Measurements from ENCODE around the gene GET3. TPM values are rescaled to one million over a fixed set of nuclear protein-coding genes. Genes with fewer than 3 reads are reported as not detected.

The GET3 gene
- total and polyA plus RNA-seq, 5 donors from 2014 or later: 37.9 to 91.2 (median 72.7) TPM

DNA sequence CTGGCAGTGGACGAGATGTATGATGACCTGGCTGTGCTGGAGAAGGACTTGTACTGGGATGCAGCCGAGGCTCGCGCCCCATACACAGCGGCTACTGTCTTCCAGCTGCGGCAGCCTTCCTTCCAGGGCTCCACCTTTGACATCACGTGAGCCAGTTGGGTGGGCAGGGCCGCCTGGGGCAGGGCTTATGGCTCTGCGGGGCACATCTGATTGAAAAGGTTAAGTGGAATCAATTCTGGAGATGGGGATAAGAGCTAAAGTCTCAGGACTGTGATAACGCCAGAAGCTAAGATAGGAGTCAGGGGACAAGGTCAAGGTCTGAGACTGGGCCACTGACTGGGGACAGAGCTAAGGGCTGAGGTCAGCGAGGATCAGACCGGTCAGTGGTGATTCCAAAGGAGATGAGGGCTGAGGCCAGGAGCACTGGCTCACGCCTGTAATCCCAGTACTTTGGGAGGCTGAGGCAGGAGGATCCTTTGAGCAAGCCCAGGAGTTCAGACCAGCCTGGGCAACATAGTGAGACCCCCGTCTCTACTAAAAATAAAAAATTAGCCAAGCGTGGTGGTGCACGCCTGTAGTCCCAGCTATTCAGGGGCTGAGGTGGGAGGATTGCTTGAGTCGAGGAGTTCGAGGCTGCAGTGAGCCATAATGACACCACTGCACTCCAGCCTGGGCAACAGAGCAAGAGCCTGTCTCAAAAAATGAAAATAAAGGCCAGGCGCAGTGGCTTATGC, 19.0 kb downstream of the GET3 start:
- H3K9me3 ChIP-seq (ENCODE audit: control insufficient read depth in 2 of 2, low read length in 2 of 2): no peaks in the 10 kb centered on the region
- peaks cover 8% of the 10 kb centered on the region for H3K4me1 ChIP-seq (ENCODE audit: control insufficient read depth, insufficient read depth, low read length, poor library complexity, severe bottlenecking)
- ATAC-seq (ENCODE audit: low read depth in 2 of 2): no peak
- Mint-ChIP-seq H3K27ac (no peak overlapping the region), H3K4me1 (peaks cover 0 to 12% (median 4%) of the 10 kb centered on the region in 4 donors), H3K27me3 (peaks cover 19% of the 10 kb centered on the region), H3K4me3 (no peak overlapping the region), H3K9me3 (no peaks in the 10 kb centered on the region), H3K36me3 (peaks cover 3% of the 10 kb centered on the region)
- no peaks in the 10 kb centered on the region for H3K36me3 ChIP-seq (ENCODE audit: control insufficient read depth, insufficient read depth, low read length)
- no peak overlapping the region for H3K4me3 ChIP-seq (ENCODE audit: low read depth, low read length)
- no peak overlapping the region for H3K27ac ChIP-seq (ENCODE audit: insufficient read depth, low read length, poor library complexity, severe bottlenecking)
- DNase-seq: no peak
- no peaks in the 10 kb centered on the region for H3K27me3 ChIP-seq (ENCODE audit: control insufficient read depth, insufficient read depth, low read length)

DNA sequence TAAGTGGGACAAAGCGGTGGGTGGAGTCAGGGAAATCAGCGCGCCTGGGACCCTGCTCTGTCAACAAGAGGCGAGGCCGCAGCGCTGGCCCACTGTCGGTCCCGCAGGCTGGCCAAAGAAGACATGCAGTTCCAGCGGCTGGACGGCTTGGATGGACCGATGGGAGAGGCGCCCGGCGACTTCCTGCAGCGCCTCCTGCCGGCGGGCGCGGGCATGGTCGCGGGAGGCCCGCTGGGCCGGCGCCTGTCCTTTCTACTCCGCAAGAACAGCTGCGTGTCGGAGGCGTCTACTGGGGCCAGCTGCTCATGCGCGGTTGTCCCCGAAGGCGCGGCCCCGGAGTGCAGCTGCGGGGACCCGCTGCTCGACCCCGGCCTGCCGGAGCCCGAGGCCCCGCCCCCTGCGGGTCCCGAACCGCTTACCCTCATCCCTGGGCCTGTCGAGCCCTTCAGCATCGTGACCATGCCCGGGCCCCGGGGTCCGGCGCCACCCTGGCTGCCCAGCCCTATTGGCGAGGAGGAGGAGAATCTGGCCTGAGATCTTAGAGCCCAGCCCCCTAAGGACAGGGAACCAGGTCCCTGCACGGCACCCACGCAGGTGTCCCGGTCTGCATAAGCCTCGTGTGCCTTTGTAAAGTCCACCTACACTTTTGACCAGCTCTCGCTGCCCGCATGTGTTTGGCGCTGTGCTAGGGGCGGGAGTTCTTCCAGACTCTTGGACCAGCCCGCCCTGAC, 20.4 kb downstream of the GET3 start:
- H3K27me3 ChIP-seq (ENCODE audit: control insufficient read depth, insufficient read depth, low read length): no peaks in the 10 kb centered on the region
- no peaks in the 10 kb centered on the region for H3K9me3 Mint-ChIP-seq
- no peak overlapping the region for H3K4me3 ChIP-seq (ENCODE audit: low read depth, low read length)
- peaks cover 8% of the 10 kb centered on the region for H3K4me1 ChIP-seq (ENCODE audit: control insufficient read depth, insufficient read depth, low read length, poor library complexity, severe bottlenecking)
- H3K4me1 Mint-ChIP-seq: peaks cover 0 to 12% (median 4%) of the 10 kb centered on the region in 4 donors
- H3K27me3 Mint-ChIP-seq: peaks cover 19% of the 10 kb centered on the region
- ATAC-seq (ENCODE audit: low read depth in 2 of 2): peak; percentile 67
- no peak overlapping the region for H3K27ac ChIP-seq (ENCODE audit: insufficient read depth, low read length, poor library complexity, severe bottlenecking)
- H3K9me3 ChIP-seq (ENCODE audit: control insufficient read depth in 2 of 2, low read length in 2 of 2): no peaks in the 10 kb centered on the region
- no peak overlapping the region for H3K27ac Mint-ChIP-seq
- peak overlapping the region in 1 of 4 donors; percentile 35 for H3K4me3 Mint-ChIP-seq
- H3K36me3 Mint-ChIP-seq: peaks cover 3% of the 10 kb centered on the region
- DNase-seq: peak; percentile 39 to 67 (median 56)
- no peaks in the 10 kb centered on the region for H3K36me3 ChIP-seq (ENCODE audit: control insufficient read depth, insufficient read depth, low read length)

DNA sequence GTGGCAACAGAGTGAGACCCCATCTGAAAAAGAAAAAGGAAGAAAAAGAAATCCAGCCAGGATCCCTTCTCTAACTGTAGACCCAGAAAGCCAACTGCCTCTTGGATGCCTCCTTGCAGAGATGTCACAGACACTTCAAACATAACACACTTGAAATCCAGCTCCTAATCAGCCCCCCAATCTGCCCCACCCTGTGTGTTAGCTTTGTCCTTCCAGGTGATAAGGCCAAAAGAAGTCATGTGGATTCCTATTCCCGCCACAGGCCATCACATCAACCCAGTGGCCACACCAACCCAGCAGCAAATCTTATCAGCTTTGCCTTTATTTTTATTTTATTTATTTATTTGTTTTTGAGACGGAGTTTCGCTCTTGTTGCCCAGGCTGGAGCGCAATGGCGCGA, 22.4 kb downstream of the GET3 start:
- Mint-ChIP-seq H3K27me3 (peaks cover 13% of the 10 kb centered on the region), H3K27ac (no peak overlapping the region), H3K4me1 (peaks cover 0 to 12% (median 4%) of the 10 kb centered on the region in 4 donors), H3K4me3 (no peak overlapping the region), H3K9me3 (no peaks in the 10 kb centered on the region), H3K36me3 (peaks cover 3% of the 10 kb centered on the region)
- no peak overlapping the region for H3K4me3 ChIP-seq (ENCODE audit: low read depth, low read length)
- H3K9me3 ChIP-seq (ENCODE audit: control insufficient read depth in 2 of 2, low read length in 2 of 2): no peaks in the 10 kb centered on the region
- no peak overlapping the region for H3K27ac ChIP-seq (ENCODE audit: insufficient read depth, low read length, poor library complexity, severe bottlenecking)
- no peaks in the 10 kb centered on the region for H3K27me3 ChIP-seq (ENCODE audit: control insufficient read depth, insufficient read depth, low read length)
- no peaks in the 10 kb centered on the region for H3K36me3 ChIP-seq (ENCODE audit: control insufficient read depth, insufficient read depth, low read length)
- ATAC-seq (ENCODE audit: low read depth in 2 of 2) (no peak), DNase-seq (no peak)
- H3K4me1 ChIP-seq (ENCODE audit: control insufficient read depth, insufficient read depth, low read length, poor library complexity, severe bottlenecking): peaks cover 8% of the 10 kb centered on the region

- peaks cover 10% of the 10 kb centered on the region for H3K36me3 Mint-ChIP-seq
- H3K27me3 Mint-ChIP-seq: peaks cover 9% of the 10 kb centered on the region
- Histone ChIP-seq H3K4me3 (ENCODE audit: low read depth, low read length) (no peak overlapping the region), H3K9me3 (ENCODE audit: control insufficient read depth in 2 of 2, low read length in 2 of 2) (no peaks in the 10 kb centered on the region), H3K36me3 (ENCODE audit: control insufficient read depth, insufficient read depth, low read length) (no peaks in the 10 kb centered on the region), H3K27ac (ENCODE audit: insufficient read depth, low read length, poor library complexity, severe bottlenecking) (no peak overlapping the region), H3K27me3 (ENCODE audit: control insufficient read depth, insufficient read depth, low read length) (no peaks in the 10 kb centered on the region), H3K4me1 (ENCODE audit: control insufficient read depth, insufficient read depth, low read length, poor library complexity, severe bottlenecking) (no peaks in the 10 kb centered on the region)
- H3K9me3 Mint-ChIP-seq: peaks cover 0 to 1% (median 0%) of the 10 kb centered on the region in 7 donors
- H3K4me3 Mint-ChIP-seq: no peak overlapping the region
- no peak for DNase-seq
- no peak overlapping the region for H3K27ac Mint-ChIP-seq
- no peak for ATAC-seq (ENCODE audit: low read depth in 2 of 2)
- H3K4me1 Mint-ChIP-seq: peaks cover 0 to 6% (median 4%) of the 10 kb centered on the region in 4 donors
Observed at GRCh38 chr19:12763100-12763499, 25.8 kb downstream of the GET3 start.

GRCh38 chr19:12764698-12765097, 27.4 kb downstream of the GET3 start:
- no peaks in the 10 kb centered on the region for H3K27me3 ChIP-seq (ENCODE audit: control insufficient read depth, insufficient read depth, low read length)
- ATAC-seq (ENCODE audit: low read depth in 2 of 2) (no peak), DNase-seq (no peak)
- peaks cover 0 to 1% (median 0%) of the 10 kb centered on the region in 7 donors for H3K9me3 Mint-ChIP-seq
- H3K27ac Mint-ChIP-seq: no peak overlapping the region
- H3K4me3 Mint-ChIP-seq: no peak overlapping the region
- H3K36me3 Mint-ChIP-seq: peaks cover 10% of the 10 kb centered on the region
- H3K4me3 ChIP-seq (ENCODE audit: low read depth, low read length): no peak overlapping the region
- no peaks in the 10 kb centered on the region for H3K36me3 ChIP-seq (ENCODE audit: control insufficient read depth, insufficient read depth, low read length)
- H3K4me1 ChIP-seq (ENCODE audit: control insufficient read depth, insufficient read depth, low read length, poor library complexity, severe bottlenecking): peaks cover under 1% of the 10 kb centered on the region
- H3K27me3 Mint-ChIP-seq: peaks cover 4% of the 10 kb centered on the region
- H3K4me1 Mint-ChIP-seq: peaks cover 0 to 10% (median 6%) of the 10 kb centered on the region in 4 donors
- no peak overlapping the region for H3K27ac ChIP-seq (ENCODE audit: insufficient read depth, low read length, poor library complexity, severe bottlenecking)
- no peaks in the 10 kb centered on the region for H3K9me3 ChIP-seq (ENCODE audit: control insufficient read depth in 2 of 2, low read length in 2 of 2)

DNA sequence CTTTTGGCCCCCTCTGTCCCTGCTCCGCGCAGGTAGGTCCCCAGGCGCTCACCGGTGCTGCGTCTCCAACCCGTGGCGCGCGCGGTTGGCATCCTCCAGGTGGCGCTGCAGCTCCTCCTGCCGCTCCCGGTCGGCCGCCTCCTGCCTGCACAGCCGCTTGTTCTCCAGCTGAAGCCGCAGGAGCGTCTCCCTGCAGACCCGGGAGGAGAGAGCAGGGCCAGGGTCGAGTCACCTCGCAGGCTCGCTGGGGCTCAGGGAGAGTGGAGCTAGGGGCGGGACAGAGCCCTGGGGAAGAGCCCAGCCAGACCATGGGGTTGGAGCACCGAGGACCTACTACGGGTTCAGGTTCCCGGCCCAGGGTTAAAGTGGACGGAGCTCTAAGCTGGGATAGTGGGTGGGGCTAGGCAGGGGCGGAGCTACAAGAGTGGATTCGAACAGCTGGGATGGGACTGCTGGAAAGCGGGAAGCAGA, 28.8 kb downstream of the GET3 start:
- H3K27ac ChIP-seq (ENCODE audit: insufficient read depth, low read length, poor library complexity, severe bottlenecking): no peak overlapping the region
- no peak overlapping the region for H3K4me3 Mint-ChIP-seq
- H3K27ac Mint-ChIP-seq: no peak overlapping the region
- H3K4me1 Mint-ChIP-seq: peaks cover 0 to 8% (median 4%) of the 10 kb centered on the region in 4 donors
- DNase-seq (peak; percentile 68 to 81 (median 71)), ATAC-seq (ENCODE audit: low read depth in 2 of 2) (peak in 1 of 2 donors; percentile 50)
- no peaks in the 10 kb centered on the region for H3K27me3 ChIP-seq (ENCODE audit: control insufficient read depth, insufficient read depth, low read length)
- H3K27me3 Mint-ChIP-seq: no peaks in the 10 kb centered on the region
- no peaks in the 10 kb centered on the region for H3K36me3 ChIP-seq (ENCODE audit: control insufficient read depth, insufficient read depth, low read length)
- H3K9me3 Mint-ChIP-seq: peaks cover 0 to 1% (median 0%) of the 10 kb centered on the region in 7 donors
- peaks cover 7% of the 10 kb centered on the region for H3K36me3 Mint-ChIP-seq
- H3K4me1 ChIP-seq (ENCODE audit: control insufficient read depth, insufficient read depth, low read length, poor library complexity, severe bottlenecking): peaks cover 5% of the 10 kb centered on the region
- no peaks in the 10 kb centered on the region for H3K9me3 ChIP-seq (ENCODE audit: control insufficient read depth in 2 of 2, low read length in 2 of 2)
- no peak overlapping the region for H3K4me3 ChIP-seq (ENCODE audit: low read depth, low read length)

DNA sequence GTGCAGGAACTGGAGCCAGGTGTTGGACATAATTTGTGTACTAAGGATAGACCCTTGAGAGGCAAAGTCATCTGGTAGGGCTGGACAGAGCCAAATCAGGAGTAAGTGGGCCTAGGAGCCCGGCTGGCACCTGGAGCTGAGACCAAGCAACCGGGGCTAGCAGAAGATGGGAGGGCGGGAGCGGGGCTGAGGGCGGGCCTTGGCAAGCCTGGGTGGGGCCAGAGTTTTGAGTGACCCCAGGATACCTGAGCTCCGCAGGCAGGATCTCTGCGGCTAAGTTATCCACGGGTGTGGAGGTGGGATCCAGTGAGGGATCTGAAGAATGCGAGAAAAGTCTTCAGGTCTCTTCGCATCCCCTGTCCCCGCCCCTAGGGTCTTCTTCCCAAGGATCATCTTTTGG, 29.9 kb downstream of the GET3 start:
- no peaks in the 10 kb centered on the region for H3K27me3 Mint-ChIP-seq

More for the DNA sequence above, 29.9 kb downstream of the GET3 start:
- DNase-seq (no peak), ATAC-seq (ENCODE audit: low read depth in 2 of 2) (no peak)
- H3K4me1 Mint-ChIP-seq: peaks cover 0 to 8% (median 4%) of the 10 kb centered on the region in 4 donors
- H3K9me3 Mint-ChIP-seq: peaks cover 0 to 1% (median 0%) of the 10 kb centered on the region in 7 donors
- Histone ChIP-seq H3K4me1 (ENCODE audit: control insufficient read depth, insufficient read depth, low read length, poor library complexity, severe bottlenecking) (peaks cover 5% of the 10 kb centered on the region), H3K36me3 (ENCODE audit: control insufficient read depth, insufficient read depth, low read length) (no peaks in the 10 kb centered on the region), H3K27me3 (ENCODE audit: control insufficient read depth, insufficient read depth, low read length) (no peaks in the 10 kb centered on the region), H3K4me3 (ENCODE audit: low read depth, low read length) (no peak overlapping the region), H3K9me3 (ENCODE audit: control insufficient read depth in 2 of 2, low read length in 2 of 2) (no peaks in the 10 kb centered on the region), H3K27ac (ENCODE audit: insufficient read depth, low read length, poor library complexity, severe bottlenecking) (no peak overlapping the region)
- no peak overlapping the region for H3K27ac Mint-ChIP-seq
- H3K4me3 Mint-ChIP-seq: no peak overlapping the region
- H3K36me3 Mint-ChIP-seq: peaks cover 7% of the 10 kb centered on the region

All from CD4-positive, CD25-positive, alpha-beta regulatory T cell (primary cell).